GM23338 (cell line): ENCODE results near the gene SFXN5.

Experiments
- CREB1 ChIP-seq: fragments of 250-450 bp; sonication (Bioruptor Pico); IDR thresholded peaks from 2 replicates; pipeline ENCODE4 v1.5.0; 2020; ENCODE audit warnings: low read depth, mild to moderate bottlenecking, moderate library complexity
- ETS1 ChIP-seq: IDR thresholded peaks from 2 replicates; pipeline ENCODE4 v1.6.1; 2016; ENCODE audit warnings: antibody characterized with exemption
- EZH2 ChIP-seq: fragments of 200-600 bp; sonication (generic); IDR thresholded peaks from one replicate; pipeline ENCODE4 v1.8.0; 2017; ENCODE audit warnings: antibody characterized with exemption, mild to moderate bottlenecking, low read depth; ENCODE audit not compliant: unreplicated experiment
- EZH2phosphoT487 ChIP-seq: fragments of 200-600 bp; sonication (generic); IDR thresholded peaks from one replicate; pipeline ENCODE4 v1.8.1; 2018; ENCODE audit warnings: antibody characterized with exemption; ENCODE audit not compliant: unreplicated experiment
- JUNB ChIP-seq: IDR thresholded peaks from one replicate; pipeline ENCODE4 v1.6.1; 2016; ENCODE audit warnings: antibody characterized with exemption; ENCODE audit not compliant: unreplicated experiment
- NANOG ChIP-seq: IDR thresholded peaks from 2 replicates; pipeline ENCODE4 v1.6.1; 2016; ENCODE audit warnings: antibody characterized with exemption, borderline replicate concordance
- POLR2AphosphoS5 ChIP-seq: IDR thresholded peaks from 2 replicates; pipeline ENCODE4 v1.6.1; 2016; ENCODE audit warnings: antibody characterized with exemption, low read depth
- REST ChIP-seq: IDR thresholded peaks from one replicate; pipeline ENCODE4 v1.6.1; 2018; ENCODE audit warnings: antibody characterized with exemption; ENCODE audit not compliant: unreplicated experiment
- STAT1 ChIP-seq: IDR thresholded peaks from one replicate; pipeline ENCODE4 v1.6.1; 2016; ENCODE audit warnings: antibody characterized with exemption; ENCODE audit not compliant: unreplicated experiment
- ZNF114 ChIP-seq: fragments of 250-450 bp; sonication (Bioruptor Pico); IDR thresholded peaks from 2 replicates; pipeline ENCODE4 v1.5.0; 2020; ENCODE audit warnings: mild to moderate bottlenecking, moderate library complexity
- ZNF331 ChIP-seq: fragments of 250-450 bp; sonication (Bioruptor Pico); IDR thresholded peaks from 2 replicates; pipeline ENCODE4 v1.5.0; 2020; ENCODE audit warnings: low read depth, mild to moderate bottlenecking, moderate library complexity
- TF ChIP-seq, protein P1 (sequence below), 2 experiments: fragments of 200-600 bp in 1 of 2; sonication (generic) in 1 of 2; conservative IDR thresholded peaks; 2 replicates each; pipeline versions ENCODE4 v1.5.1 to v1.6.1; 2016 to 2017; ENCODE audit warnings: antibody characterized with exemption in 2 of 2, low read depth in 2 of 2, mild to moderate bottlenecking in 2 of 2, moderate library complexity in 1 of 2

DNA sequence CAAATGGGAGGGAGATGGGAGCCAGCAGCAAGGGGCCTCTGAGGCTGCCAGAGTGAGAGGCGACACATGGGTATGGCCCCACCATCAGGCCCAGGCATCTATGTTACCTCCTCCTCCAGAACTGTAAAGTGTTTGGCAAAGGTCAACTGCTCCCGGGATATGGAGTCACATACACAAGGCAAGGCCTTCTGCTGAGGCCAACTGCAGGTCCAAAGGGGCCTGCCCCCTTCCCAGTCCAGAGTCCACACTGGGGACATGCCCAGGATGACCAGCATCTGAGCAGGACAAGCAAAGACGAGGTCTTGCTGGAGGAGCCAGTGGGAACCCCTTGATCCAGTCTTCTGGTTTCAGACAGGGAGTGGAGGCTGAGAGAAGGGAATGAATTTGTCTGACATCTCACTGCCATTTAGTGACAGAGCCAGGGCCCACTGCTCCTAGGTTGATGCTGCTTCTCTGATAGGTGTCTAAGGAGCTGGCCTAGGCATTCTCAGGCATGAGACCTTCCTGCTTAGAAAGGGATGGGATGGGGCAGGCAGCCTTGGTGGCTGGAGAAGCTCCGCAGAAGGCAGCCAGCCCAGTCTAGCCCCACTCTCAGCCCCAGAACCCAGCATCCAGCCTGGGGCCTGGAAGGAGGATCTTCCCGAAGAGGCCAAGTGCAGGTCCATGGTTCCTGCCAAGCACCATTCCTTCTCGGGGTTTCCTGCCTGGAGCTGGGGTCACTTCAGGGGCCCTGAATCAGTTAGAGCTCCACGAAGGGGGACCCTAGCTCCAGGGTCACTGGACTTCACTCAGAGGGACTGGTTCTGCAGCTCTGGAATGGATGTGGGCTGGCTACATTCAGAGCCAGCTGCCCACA is 127.7 kb downstream of the SFXN5 start:
- TF ChIP-seq, protein P1, sequence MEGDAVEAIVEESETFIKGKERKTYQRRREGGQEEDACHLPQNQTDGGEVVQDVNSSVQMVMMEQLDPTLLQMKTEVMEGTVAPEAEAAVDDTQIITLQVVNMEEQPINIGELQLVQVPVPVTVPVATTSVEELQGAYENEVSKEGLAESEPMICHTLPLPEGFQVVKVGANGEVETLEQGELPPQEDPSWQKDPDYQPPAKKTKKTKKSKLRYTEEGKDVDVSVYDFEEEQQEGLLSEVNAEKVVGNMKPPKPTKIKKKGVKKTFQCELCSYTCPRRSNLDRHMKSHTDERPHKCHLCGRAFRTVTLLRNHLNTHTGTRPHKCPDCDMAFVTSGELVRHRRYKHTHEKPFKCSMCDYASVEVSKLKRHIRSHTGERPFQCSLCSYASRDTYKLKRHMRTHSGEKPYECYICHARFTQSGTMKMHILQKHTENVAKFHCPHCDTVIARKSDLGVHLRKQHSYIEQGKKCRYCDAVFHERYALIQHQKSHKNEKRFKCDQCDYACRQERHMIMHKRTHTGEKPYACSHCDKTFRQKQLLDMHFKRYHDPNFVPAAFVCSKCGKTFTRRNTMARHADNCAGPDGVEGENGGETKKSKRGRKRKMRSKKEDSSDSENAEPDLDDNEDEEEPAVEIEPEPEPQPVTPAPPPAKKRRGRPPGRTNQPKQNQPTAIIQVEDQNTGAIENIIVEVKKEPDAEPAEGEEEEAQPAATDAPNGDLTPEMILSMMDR (conservative IDR thresholded peaks at IDR 0.05; ENCODE audit: low read depth in 2 of 2): no peak
- TF ChIP-seq JUNB (no peak), EZH2 (no peak), EZH2phosphoT487 (no peak), POLR2AphosphoS5 (no peak), CREB1 (no peak), ZNF114 (CRISPR knock-in tag) (no peak), REST (no peak), NANOG (no peak), ZNF331 (CRISPR knock-in tag) (no peak), ETS1 (no peak), STAT1 (no peak)
